Measurements from ENCODE around the gene VEGFB. TPM values are rescaled to one million over a fixed set of nuclear protein-coding genes. Genes with fewer than 3 reads are reported as not detected.

The VEGFB gene
- total RNA-seq: 18.5 and 20.9 TPM in 2 replicates

GRCh38 chr11:64233913-64234586 lies at the start of gene VEGFB:
TSS of gene VEGFB (plus strand) at chr11:64234584. CDS start at chr11:64234834, 250 bp downstream.

GRCh38 chr11:64185693-64186491 lies 48.5 kb upstream of the VEGFB start, which contains the start of gene STIP1:
TSS of gene STIP1 (plus strand) at chr11:64186171. CDS start at chr11:64186262, 91 bp downstream.

GRCh38 chr11:64206457-64207255 lies 27.7 kb upstream of the VEGFB start, which contains the start of gene FERMT3:
TSS of gene FERMT3 (plus strand) at chr11:64206721. CDS start at chr11:64207365, 644 bp downstream.

GRCh38 chr11:64225608-64226506 lies 8.5 kb upstream of the VEGFB start, which contains the start of the genes NUDT22 and TRPT1:
TSS of gene NUDT22 (plus strand) at chr11:64226274. CDS start at chr11:64226653, 379 bp downstream.
TSS of gene TRPT1 (minus strand) at chr11:64226186. CDS start at chr11:64225860, 326 bp downstream.

GRCh38 chr11:64230171-64230984 lies 4.0 kb upstream of the VEGFB start, which contains the start of gene DNAJC4:
TSS of gene DNAJC4 (plus strand) at chr11:64230548. CDS start at chr11:64230855, 307 bp downstream.

GRCh38 chr11:64240435-64241240 lies 6.3 kb downstream of the VEGFB start, which contains the start of gene FKBP2:
TSS of gene FKBP2 (plus strand) at chr11:64241095. CDS start at chr11:64242388, 1,293 bp downstream.

GRCh38 chr11:64246871-64247728 lies 12.7 kb downstream of the VEGFB start, which contains the start of gene PPP1R14B:
TSS of gene PPP1R14B (minus strand) at chr11:64246943. CDS start at chr11:64246673, 270 bp downstream.

GRCh38 chr11:64251016-64251752 lies 16.8 kb downstream of the VEGFB start, which contains the start of gene PLCB3:
TSS of gene PLCB3 (plus strand) at chr11:64251530. CDS start at chr11:64251650, 120 bp downstream.

GRCh38 chr11:64284048-64284961 lies 49.9 kb downstream of the VEGFB start, which contains the start of gene BAD:
TSS of gene BAD (minus strand) at chr11:64284665. CDS start at chr11:64284368, 297 bp downstream.

GRCh38 chr11:64284962-64285884 lies 50.8 kb downstream of the VEGFB start, which contains the start of gene GPR137:
TSS of gene GPR137 (plus strand) at chr11:64285848. CDS start at chr11:64286525, 677 bp downstream.

Other genes starting within 250 kb of the VEGFB start
- 46.6 and 50.3 TPM in 2 replicates for gene OTUB1, start 248.1 kb upstream of the VEGFB start, total RNA-seq
- gene FLRT1, start 198.7 kb upstream of the VEGFB start, total RNA-seq: not detected in 2 replicates
- 18.3 and 34.4 TPM in 2 replicates for gene MACROD1, start 68.5 kb upstream of the VEGFB start, total RNA-seq
- 135 and 189 TPM in 2 replicates for gene STIP1, start 48.4 kb upstream of the VEGFB start, total RNA-seq
- gene FERMT3, start 27.9 kb upstream of the VEGFB start, total RNA-seq: 2.8 and 6.4 TPM in 2 replicates
- gene TRPT1, start 8.4 kb upstream of the VEGFB start, total RNA-seq: 18.3 and 24.8 TPM in 2 replicates
- 26.7 and 30.4 TPM in 2 replicates for gene NUDT22, start 8.3 kb upstream of the VEGFB start, total RNA-seq
- gene DNAJC4, start 4.0 kb upstream of the VEGFB start, total RNA-seq: 9.9 and 12.9 TPM in 2 replicates
- gene FKBP2, start 6.5 kb downstream of the VEGFB start, total RNA-seq: 53.8 and 53.9 TPM in 2 replicates
- gene PPP1R14B, start 12.4 kb downstream of the VEGFB start, total RNA-seq: 207 and 216 TPM in 2 replicates
- gene PLCB3, start 16.9 kb downstream of the VEGFB start, total RNA-seq: 31.7 and 45.7 TPM in 2 replicates
- gene BAD, start 50.1 kb downstream of the VEGFB start, total RNA-seq: 39.1 and 60.1 TPM in 2 replicates
- 6.5 and 17.1 TPM in 2 replicates for gene GPR137, start 51.3 kb downstream of the VEGFB start, total RNA-seq
- 0.25 TPM in 1 of 2 replicates, not detected in the other for gene KCNK4, start 56.7 kb downstream of the VEGFB start, total RNA-seq
- 0.49 TPM in 1 of 2 replicates, not detected in the other for gene CATSPERZ, start 65.8 kb downstream of the VEGFB start, total RNA-seq
- gene ESRRA, start 70.9 kb downstream of the VEGFB start, total RNA-seq: 35.3 and 42.1 TPM in 2 replicates
- gene TRMT112, start 83.0 kb downstream of the VEGFB start, total RNA-seq: 174 and 263 TPM in 2 replicates
- 172 and 230 TPM in 2 replicates for gene PRDX5, start 83.5 kb downstream of the VEGFB start, total RNA-seq
- 1.1 and 2.4 TPM in 2 replicates for gene CCDC88B, start 105.6 kb downstream of the VEGFB start, total RNA-seq
- 27.2 and 44.3 TPM in 2 replicates for gene RPS6KA4, start 124.6 kb downstream of the VEGFB start, total RNA-seq

Measured in bladder microvascular endothelial cell (primary cell).